Fibroblast of the conjunctiva (primary cell): ENCODE measurements around the gene GTF2E1.

Experiments used
- DNase-seq: peaks from one replicate; pipeline ENCODE4 v3.0.0-alpha.2; 2010; ENCODE audit warnings: low read depth

Gene GTF2E1

GRCh38 chr3:120800625-120801024 is 58.1 kb downstream of the GTF2E1 start:
- DNase-seq, result no peak

DNA sequence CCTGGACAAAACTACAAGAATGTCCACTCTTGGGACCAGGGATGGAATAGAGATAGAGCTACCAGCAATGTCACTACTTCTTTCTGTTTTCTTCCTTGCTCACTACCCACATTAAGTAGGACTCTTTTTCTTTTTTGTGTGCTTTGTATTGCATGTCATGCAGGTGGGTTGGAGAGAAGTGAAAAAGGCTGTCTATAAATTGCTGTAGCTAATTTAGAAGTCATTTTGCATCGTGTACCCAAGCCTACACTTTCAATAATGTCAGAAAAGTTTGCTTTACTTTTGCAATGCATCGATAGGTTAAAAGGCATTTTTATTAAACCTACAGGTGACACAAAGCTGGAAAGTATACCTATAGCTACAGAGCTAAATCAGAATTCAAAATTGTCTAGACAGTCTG is 58.9 kb downstream of the GTF2E1 start:
- DNase-seq, result no peak

GRCh38 chr3:120802916-120803315 is 60.4 kb downstream of the GTF2E1 start:
- no peak for DNase-seq

- DNase-seq, result no peak
These were observed 74.2 kb downstream of the GTF2E1 start for GRCh38 chr3:120816728-120817127.

DNA sequence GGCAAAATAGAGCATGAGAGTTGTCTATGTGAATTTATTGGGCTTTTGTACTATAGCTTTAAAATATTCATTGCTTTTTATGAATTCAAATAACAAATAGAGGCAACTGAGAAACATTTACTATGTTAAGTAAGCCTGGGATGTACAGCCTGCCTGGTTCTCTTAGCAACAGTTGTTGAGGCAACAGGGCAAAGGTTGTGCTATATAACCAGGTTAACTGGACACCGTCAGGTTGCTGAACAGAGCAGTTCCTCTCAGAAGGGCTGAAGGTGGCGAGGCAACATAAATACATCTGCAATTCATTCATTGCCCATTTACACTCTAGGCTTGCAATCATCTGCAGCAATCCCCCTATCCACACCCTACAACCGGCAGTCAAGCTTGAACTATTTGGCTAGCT is 78.2 kb downstream of the GTF2E1 start:
- no peak for DNase-seq

- no peak for DNase-seq
These were observed 78.9 kb downstream of the GTF2E1 start for GRCh38 chr3:120821426-120821825.

DNA sequence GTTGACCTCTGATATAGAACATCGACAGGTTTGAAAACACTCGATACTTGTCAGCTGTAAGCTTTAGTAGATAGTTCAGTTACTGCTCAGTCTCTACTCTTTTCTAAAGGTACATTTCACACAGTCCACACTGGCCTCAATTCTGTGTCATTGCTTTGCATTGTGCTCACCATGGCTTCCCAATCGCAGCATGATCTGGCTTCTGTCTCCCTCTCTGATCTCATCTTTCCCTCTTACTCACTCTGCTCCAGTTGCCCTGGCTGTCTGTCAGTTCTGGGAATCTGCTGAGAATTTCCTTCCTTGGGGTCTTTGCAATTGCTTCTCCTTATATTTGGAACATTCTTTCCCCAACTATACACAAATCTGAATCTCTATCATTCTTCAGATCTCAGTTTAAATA is 80.6 kb downstream of the GTF2E1 start:
- no peak for DNase-seq

DNA sequence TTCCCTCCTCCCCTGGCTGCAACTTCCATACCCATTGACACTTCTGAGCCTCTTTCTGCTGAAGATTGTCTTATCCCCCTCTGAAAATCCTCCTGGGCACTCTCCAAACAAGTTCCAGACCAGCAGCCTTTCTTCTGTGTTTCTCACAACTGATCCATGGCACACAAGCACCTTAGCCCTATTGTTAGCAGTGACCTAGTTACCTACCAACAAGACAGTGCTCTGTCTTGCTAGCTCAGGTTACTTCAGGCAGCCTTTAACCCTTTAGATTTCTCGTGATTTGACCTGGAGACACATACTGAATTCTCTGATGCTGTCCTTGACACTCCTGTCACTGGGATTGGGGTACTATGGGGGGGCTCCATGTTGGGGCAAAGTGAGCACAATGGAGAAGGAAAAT is 82.1 kb downstream of the GTF2E1 start:
- no peak for DNase-seq

DNA sequence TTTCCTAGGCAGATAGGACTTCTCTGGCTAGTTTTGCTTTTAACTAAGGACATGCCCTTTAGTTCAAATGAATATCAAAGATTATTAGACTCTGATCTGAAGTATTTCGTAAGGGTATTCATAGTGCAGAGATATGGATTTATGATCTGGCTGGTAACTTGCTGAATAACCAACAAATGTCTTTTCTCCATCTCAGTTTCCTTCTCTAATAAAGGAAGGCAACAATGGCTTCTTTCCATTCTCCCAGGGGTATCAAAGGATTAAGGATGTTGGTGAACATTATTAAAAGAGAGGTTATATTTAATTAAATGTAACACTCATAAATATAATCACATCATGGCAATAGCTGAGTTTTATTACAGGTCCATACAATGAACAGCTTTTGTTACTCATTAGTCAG is 86.3 kb downstream of the GTF2E1 start:
- DNase-seq, result no peak

GRCh38 chr3:120831066-120831465 is 88.5 kb downstream of the GTF2E1 start:
- no peak for DNase-seq
